ENCODE results near the gene EEPD1. TPM values are rescaled to one million over a fixed set of nuclear protein-coding genes. Genes with fewer than 3 reads are reported as not detected.
A peak's percentile ranks its signal among the peaks of the same experiment; 100 is the strongest.

EEPD1 gene
- total RNA-seq, 1 experiment from 2014 or later = 48.0 TPM

DNA sequence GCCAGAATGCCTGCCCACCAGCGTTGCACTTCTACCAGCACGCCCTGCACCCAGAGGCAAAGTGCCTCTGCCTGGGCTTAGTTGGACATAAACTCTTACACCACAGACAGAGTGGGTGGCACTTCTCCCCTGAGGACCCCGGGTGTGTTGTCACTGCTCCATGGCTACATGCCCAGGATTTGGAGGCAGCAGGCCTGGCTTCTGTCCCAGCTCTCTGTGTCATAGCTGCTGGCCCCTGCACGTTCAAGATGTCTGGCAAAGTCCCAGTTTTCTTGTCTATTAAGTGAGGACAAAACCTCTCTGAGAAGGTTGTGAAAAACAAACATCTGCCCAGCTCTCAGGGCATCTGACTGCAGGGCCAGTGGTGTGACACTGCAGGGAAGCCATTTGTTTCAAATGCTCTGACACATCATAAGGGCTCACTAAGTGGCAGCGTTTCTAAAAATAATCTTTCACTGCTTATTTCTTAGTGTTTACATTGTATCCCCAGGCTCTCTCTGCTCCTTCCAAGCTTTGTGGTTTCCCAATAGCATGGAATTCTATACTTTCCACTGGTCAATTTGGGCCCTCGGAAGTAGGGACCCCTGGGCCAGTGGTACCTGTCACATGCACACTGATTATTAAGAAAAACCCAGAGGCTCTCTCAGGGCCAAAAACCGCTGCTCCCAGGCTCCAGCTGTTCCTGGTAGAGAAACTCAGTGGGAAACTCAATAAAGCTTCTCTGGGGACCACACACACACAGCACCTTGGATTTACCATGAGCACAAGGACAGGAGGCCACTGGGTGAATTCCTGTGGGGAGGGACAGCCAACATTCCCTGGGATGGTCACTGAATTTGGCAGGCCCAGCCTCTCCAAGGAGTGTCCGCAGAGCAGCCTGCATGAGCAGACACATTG is 150.4 kb downstream of the EEPD1 start:
- Histone ChIP-seq H3K27ac (ENCODE audit: low read length) (peak overlapping the region; percentile 10), H3K36me3 (ENCODE audit: control insufficient read depth, insufficient read depth, low read length) (peaks cover under 1% of the 10 kb centered on the region; the same call in 1 of the 2 replicates), H3K9me3 (ENCODE audit: control insufficient read depth, insufficient read depth, low read depth, low read length) (no peaks in the 10 kb centered on the region), H3K27me3 (ENCODE audit: control insufficient read depth, insufficient read depth, low read length) (no peaks in the 10 kb centered on the region), H3K4me1 (ENCODE audit: control insufficient read depth, insufficient read depth, low read length) (peaks cover 27% of the 10 kb centered on the region), H3K4me3 (ENCODE audit: low read depth in 2 of 2, low read length in 2 of 2) (no peak overlapping the region)
- ChIA-PET POLR2A (interaction anchor here (0.6 kb wide), 1 partner anchor 10 kb away, joined by 3 read pairs; no protein-coding TSS in a partner anchor), CTCF (no interaction called here)
- intact Hi-C loops (cut with micrococcal nuclease; ENCODE audit: unreplicated experiment) = no loop called here
- TF ChIP-seq POLR2AphosphoS5 (IDR thresholded peaks at IDR 0.05; ENCODE audit: low read depth, low read length) = no peak; the same call in 1 of the 2 replicates
- no peak for TF ChIP-seq TCF7L2 (IDR thresholded peaks at IDR 0.05; ENCODE audit: low read depth, low read length)
- TF ChIP-seq, protein P1, sequence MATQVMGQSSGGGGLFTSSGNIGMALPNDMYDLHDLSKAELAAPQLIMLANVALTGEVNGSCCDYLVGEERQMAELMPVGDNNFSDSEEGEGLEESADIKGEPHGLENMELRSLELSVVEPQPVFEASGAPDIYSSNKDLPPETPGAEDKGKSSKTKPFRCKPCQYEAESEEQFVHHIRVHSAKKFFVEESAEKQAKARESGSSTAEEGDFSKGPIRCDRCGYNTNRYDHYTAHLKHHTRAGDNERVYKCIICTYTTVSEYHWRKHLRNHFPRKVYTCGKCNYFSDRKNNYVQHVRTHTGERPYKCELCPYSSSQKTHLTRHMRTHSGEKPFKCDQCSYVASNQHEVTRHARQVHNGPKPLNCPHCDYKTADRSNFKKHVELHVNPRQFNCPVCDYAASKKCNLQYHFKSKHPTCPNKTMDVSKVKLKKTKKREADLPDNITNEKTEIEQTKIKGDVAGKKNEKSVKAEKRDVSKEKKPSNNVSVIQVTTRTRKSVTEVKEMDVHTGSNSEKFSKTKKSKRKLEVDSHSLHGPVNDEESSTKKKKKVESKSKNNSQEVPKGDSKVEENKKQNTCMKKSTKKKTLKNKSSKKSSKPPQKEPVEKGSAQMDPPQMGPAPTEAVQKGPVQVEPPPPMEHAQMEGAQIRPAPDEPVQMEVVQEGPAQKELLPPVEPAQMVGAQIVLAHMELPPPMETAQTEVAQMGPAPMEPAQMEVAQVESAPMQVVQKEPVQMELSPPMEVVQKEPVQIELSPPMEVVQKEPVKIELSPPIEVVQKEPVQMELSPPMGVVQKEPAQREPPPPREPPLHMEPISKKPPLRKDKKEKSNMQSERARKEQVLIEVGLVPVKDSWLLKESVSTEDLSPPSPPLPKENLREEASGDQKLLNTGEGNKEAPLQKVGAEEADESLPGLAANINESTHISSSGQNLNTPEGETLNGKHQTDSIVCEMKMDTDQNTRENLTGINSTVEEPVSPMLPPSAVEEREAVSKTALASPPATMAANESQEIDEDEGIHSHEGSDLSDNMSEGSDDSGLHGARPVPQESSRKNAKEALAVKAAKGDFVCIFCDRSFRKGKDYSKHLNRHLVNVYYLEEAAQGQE (IDR thresholded peaks at IDR 0.05; ENCODE audit: insufficient read depth in 1 of 2, low read depth in 2 of 2, low read length in 1 of 2) = no peak
- TF ChIP-seq SIN3A (IDR thresholded peaks at IDR 0.05; ENCODE audit: borderline replicate concordance, insufficient read depth, low read depth, low read length) = 0 out of 2 replicates have a peak, but pooled peaks have one; percentile 39
- TF ChIP-seq, protein P2, sequence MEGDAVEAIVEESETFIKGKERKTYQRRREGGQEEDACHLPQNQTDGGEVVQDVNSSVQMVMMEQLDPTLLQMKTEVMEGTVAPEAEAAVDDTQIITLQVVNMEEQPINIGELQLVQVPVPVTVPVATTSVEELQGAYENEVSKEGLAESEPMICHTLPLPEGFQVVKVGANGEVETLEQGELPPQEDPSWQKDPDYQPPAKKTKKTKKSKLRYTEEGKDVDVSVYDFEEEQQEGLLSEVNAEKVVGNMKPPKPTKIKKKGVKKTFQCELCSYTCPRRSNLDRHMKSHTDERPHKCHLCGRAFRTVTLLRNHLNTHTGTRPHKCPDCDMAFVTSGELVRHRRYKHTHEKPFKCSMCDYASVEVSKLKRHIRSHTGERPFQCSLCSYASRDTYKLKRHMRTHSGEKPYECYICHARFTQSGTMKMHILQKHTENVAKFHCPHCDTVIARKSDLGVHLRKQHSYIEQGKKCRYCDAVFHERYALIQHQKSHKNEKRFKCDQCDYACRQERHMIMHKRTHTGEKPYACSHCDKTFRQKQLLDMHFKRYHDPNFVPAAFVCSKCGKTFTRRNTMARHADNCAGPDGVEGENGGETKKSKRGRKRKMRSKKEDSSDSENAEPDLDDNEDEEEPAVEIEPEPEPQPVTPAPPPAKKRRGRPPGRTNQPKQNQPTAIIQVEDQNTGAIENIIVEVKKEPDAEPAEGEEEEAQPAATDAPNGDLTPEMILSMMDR (IDR thresholded peaks at IDR 0.05) = no peak
- BruUV-seq (replicated peaks) = no TSS peak
- ATAC-seq (peak; percentile 69), DNase-seq (ENCODE audit: low read depth, low spot score) (peak; percentile 67)
- in situ Hi-C loops (cut with HindIII; ENCODE audit: low pct_unique_long_range_greater_than_20kb, low sequenced_read_pairs) = loop anchor here (25.0 kb wide), 1 partner anchor 316 kb away; no protein-coding TSS in a partner anchor

DNA sequence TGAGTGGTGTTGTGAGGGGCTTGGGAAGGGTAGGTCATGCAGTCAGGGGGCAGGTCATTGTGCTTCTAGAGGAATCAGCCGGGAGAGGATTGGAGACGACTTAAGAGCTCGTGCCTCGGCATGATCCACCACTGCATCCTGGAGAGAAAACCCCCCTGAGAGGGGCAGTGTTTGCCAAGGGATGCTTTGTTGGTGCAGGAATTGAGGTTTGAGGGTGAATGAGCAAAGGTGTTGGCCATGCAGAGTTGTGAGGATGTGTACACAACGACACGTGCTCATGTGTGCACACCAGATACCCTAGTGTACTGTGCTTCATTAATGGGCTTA is 151.0 kb downstream of the EEPD1 start:
- no TSS peak for BruUV-seq (replicated peaks)
- DNase-seq (ENCODE audit: low read depth, low spot score) (no peak), ATAC-seq (no peak; the same call in 1 of the 2 replicates)
- no peaks in the 10 kb centered on the region for H3K27me3 ChIP-seq (ENCODE audit: control insufficient read depth, insufficient read depth, low read length)
- in situ Hi-C loops (cut with HindIII; ENCODE audit: low pct_unique_long_range_greater_than_20kb, low sequenced_read_pairs) = loop anchor here (25.0 kb wide), 1 partner anchor 317 kb away; no protein-coding TSS in a partner anchor
- intact Hi-C loops (cut with micrococcal nuclease; ENCODE audit: unreplicated experiment) = no loop called here
- H3K36me3 ChIP-seq (ENCODE audit: control insufficient read depth, insufficient read depth, low read length) = no peaks in the 10 kb centered on the region
- POLR2A ChIA-PET = interaction anchor here (0.6 kb wide), 1 partner anchor 9 kb away, joined by 3 read pairs; no protein-coding TSS in a partner anchor
- no peaks in the 10 kb centered on the region for H3K9me3 ChIP-seq (ENCODE audit: control insufficient read depth, insufficient read depth, low read depth, low read length)
- H3K4me3 ChIP-seq (ENCODE audit: low read depth in 2 of 2, low read length in 2 of 2) = no peak overlapping the region
- no peak for TF ChIP-seq SIN3A (IDR thresholded peaks at IDR 0.05; ENCODE audit: borderline replicate concordance, insufficient read depth, low read depth, low read length)
- TF ChIP-seq, protein P1 (IDR thresholded peaks at IDR 0.05; ENCODE audit: insufficient read depth in 1 of 2, low read depth in 2 of 2, low read length in 1 of 2) = no peak
- TF ChIP-seq POLR2AphosphoS5 (IDR thresholded peaks at IDR 0.05; ENCODE audit: low read depth, low read length) = no peak
- no peak for TF ChIP-seq TCF7L2 (IDR thresholded peaks at IDR 0.05; ENCODE audit: low read depth, low read length)
- TF ChIP-seq, protein P2 (IDR thresholded peaks at IDR 0.05) = no peak
- no peak overlapping the region for H3K27ac ChIP-seq (ENCODE audit: low read length)
- H3K4me1 ChIP-seq (ENCODE audit: control insufficient read depth, insufficient read depth, low read length) = peaks cover 27% of the 10 kb centered on the region
- CTCF ChIA-PET = no interaction called here

Measured in Panc1 (cell line).